GM12878 (cell line): ENCODE measurements around the gene CLRN1. TPM values are rescaled to one million over a fixed set of nuclear protein-coding genes. Genes with fewer than 3 reads are reported as not detected.

Experiments used
- ATAC-seq: fragments of 200-7000 bp; cut with Tn5 transposase; 3 replicates; pipeline ENCODE4 v1.9.1; 2020; ENCODE audit warnings: mild to moderate bottlenecking, moderate library complexity
- BruUV-seq: library from RNA; stranded (reverse); fragments of 400-500 nt; replicated peaks from 2 replicates; lab custom pipeline; 2021; lab: Mats Ljungman, UMichigan
- CTCF ChIA-PET: fragments of 300-600 bp; sonication (Branson Sonifier 250); formaldehyde crosslinking; extraction: SDS; loops from one replicate; lab custom pipeline; 2021; ENCODE audit warnings: inconsistent platforms; lab: Yijun Ruan, JAX
- POLR2A ChIA-PET: fragments of 350-600 bp; formaldehyde crosslinking; extraction: SDS; loops from one replicate; lab custom pipeline; 2021; ENCODE audit warnings: inconsistent platforms; lab: Charles Lee
- RAD21 ChIA-PET: fragments of 300-600 bp; sonication (Branson Sonifier 250); formaldehyde crosslinking; loops from one replicate; lab custom pipeline; 2023; ENCODE audit warnings: antibody characterized with exemption; ENCODE audit not compliant: unreplicated experiment; lab: Charles Lee
- SMC1A ChIA-PET: fragments of 300-600 bp; sonication (Branson Sonifier 250); formaldehyde crosslinking; loops from one replicate; lab custom pipeline; 2023; ENCODE audit not compliant: unreplicated experiment, uncharacterized antibody; lab: Charles Lee
- DNase-seq: peaks from one replicate; pipeline ENCODE4 v3.0.0-alpha.2; 2011; ENCODE audit warnings: low read depth, low spot score
- FAIRE-seq: peaks from 3 replicates; lab custom pipeline; 2011; peaks lifted over from hg19 to GRCh38; lab: Jason Lieb, UNC
- H2AFZ ChIP-seq: 2 replicates; pipeline ENCODE4 v1.6.0; 2011; ENCODE audit warnings: low read depth, low read length, control low read depth; ENCODE audit not compliant: control insufficient read depth
- H3K27ac ChIP-seq: 2 replicates; pipeline ENCODE4 v1.5.1; 2011; ENCODE audit warnings: control low read depth; ENCODE audit not compliant: control insufficient read depth, insufficient read depth
- H3K27me3 ChIP-seq, 2 experiments: replicated peaks in 1 of 2; 2 replicates each; pipeline versions ENCODE4 v1.6.0 to v1.6.1; 2011; ENCODE audit warnings: low read length in 1 of 2; ENCODE audit not compliant: control insufficient read depth in 2 of 2, insufficient read depth in 2 of 2
- H3K36me3 ChIP-seq, 2 experiments: 2 replicates each; pipeline ENCODE4 v1.5.1; 2011; ENCODE audit warnings: low read length in 1 of 2; ENCODE audit not compliant: control insufficient read depth in 2 of 2, insufficient read depth in 2 of 2
- H3K4me1 ChIP-seq: 2 replicates; pipeline ENCODE4 v1.6.1; 2011; ENCODE audit warnings: mild to moderate bottlenecking, low read length, moderate library complexity, mixed read lengths; ENCODE audit not compliant: control insufficient read depth, insufficient read depth
- H3K4me2 ChIP-seq: 2 replicates; pipeline ENCODE4 v1.6.0; 2011; ENCODE audit warnings: control low read depth; ENCODE audit not compliant: control insufficient read depth, insufficient read depth
- H3K4me3 ChIP-seq: fragments of 200-600 bp; sonication (generic); 2 replicates; pipeline ENCODE4 v1.5.1; 2016
- H3K79me2 ChIP-seq: 2 replicates; pipeline ENCODE4 v1.6.0; 2011; ENCODE audit warnings: low read length; ENCODE audit not compliant: control insufficient read depth, insufficient read depth
- H3K9ac ChIP-seq: 2 replicates; pipeline ENCODE4 v1.8.0; 2011; ENCODE audit warnings: low read length, control low read depth, mixed read lengths; ENCODE audit not compliant: control insufficient read depth, insufficient read depth
- H3K9me3 ChIP-seq: replicated peaks from 3 replicates; pipeline ENCODE4 v1.5.1; 2011; ENCODE audit warnings: mild to moderate bottlenecking, low read length; ENCODE audit not compliant: control insufficient read depth, insufficient read depth
- H4K20me1 ChIP-seq: 2 replicates; pipeline ENCODE4 v1.6.0; 2011; ENCODE audit not compliant: control insufficient read depth, insufficient read depth
- DPF2 ChIP-seq: fragments of 450-650 bp; IDR thresholded peaks from 2 replicates; pipeline ENCODE4 v1.6.1; 2017; ENCODE audit warnings: mild to moderate bottlenecking
- IRF4 ChIP-seq: IDR thresholded peaks from 2 replicates; pipeline ENCODE4 v1.6.1; 2011; ENCODE audit warnings: low read depth, low read length
- MYC ChIP-seq: IDR thresholded peaks from 2 replicates; pipeline ENCODE4 v1.6.1; 2011; ENCODE audit warnings: mild to moderate bottlenecking, low read length, moderate library complexity, inconsistent platforms; ENCODE audit not compliant: insufficient read depth, insufficient replicate concordance, insufficient read length, severe bottlenecking
- NFXL1 ChIP-seq: fragments of 450-650 bp; IDR thresholded peaks from 2 replicates; pipeline ENCODE4 v1.6.1; 2017; ENCODE audit warnings: antibody characterized with exemption, mild to moderate bottlenecking, borderline replicate concordance
- RCOR1 ChIP-seq: conservative IDR thresholded peaks from 2 replicates; pipeline ENCODE4 v1.6.1; 2012; ENCODE audit warnings: low read depth, low read length, improper control_type of control experiment
- STAT1 ChIP-seq: fragments of 450-650 bp; conservative IDR thresholded peaks from 2 replicates; pipeline ENCODE4 v1.6.1; 2014; ENCODE audit warnings: antibody characterized with exemption, mild to moderate bottlenecking
- WRNIP1 ChIP-seq: IDR thresholded peaks from 2 replicates; pipeline ENCODE4 v1.6.1; 2011; ENCODE audit warnings: low read depth, low read length, improper control_type of control experiment, borderline replicate concordance
- YY1 ChIP-seq: IDR thresholded peaks from 2 replicates; pipeline ENCODE4 v1.6.1; 2011; ENCODE audit warnings: low read depth, mild to moderate bottlenecking, low read length
- WGBS: methylation state at CpG from one replicate; pipeline ENCODE4 v1.1.6; 2016; ENCODE audit warnings: low lambda C conversion rate; ENCODE audit not compliant: insufficient replicate concordance, insufficient coverage; ENCODE audit errors: missing lambda C conversion rate; 5-methylcytosine and 5-hydroxymethylcytosine counted together
- in situ Hi-C: fragments of 300-500 bp; cut with MboI; formaldehyde crosslinking; loops from 9 replicates; pipeline ENCODE4 v1.14.3; 2018; ENCODE audit warnings: mixed read lengths
- intact Hi-C: fragments of 100-400 bp; cut with micrococcal nuclease; formaldehyde crosslinking; loops from one replicate; pipeline ENCODE4 v1.14.2; 2022; ENCODE audit not compliant: unreplicated experiment
- polyA plus RNA-seq, 11 experiments: library from polyadenylated mRNA; depleted of rRNA in 4 of 11; unstranded in 6 of 11; stranded (reverse) in 5 of 11; fragments of >200 nt; fragmentation: Nextera tagmentation in 4 of 11; fragmentation: Illumina TruSeq in 1 of 11; extraction: Ambion mirVana in 4 of 11; extraction: Trizol in 1 of 11; gene quantifications; 1 replicate in 1 of 11; 2 replicates in 10 of 11; pipeline versions ENCODE4 v1.2.1 to v1.2.3, GENCODE V29; 2011 to 2016; ENCODE audit warnings: inconsistent platforms in 2 of 11, missing spikeins in 2 of 11, low read depth in 1 of 11
- total RNA-seq, 4 experiments: library from RNA; depleted of rRNA in 3 of 4; stranded (reverse); fragments of >200 nt in 3 of 4; fragmentation: Illumina TruSeq in 1 of 4; extraction: Trizol in 1 of 4; gene quantifications; 2 replicates each; pipeline versions ENCODE4 v1.2.1 to v1.2.3, GENCODE V29; 2013 to 2021
- TF ChIP-seq, protein P1 (sequence below), 3 experiments: IDR thresholded peaks in 2 of 3; conservative IDR thresholded peaks in 1 of 3; 2 replicates each; pipeline ENCODE4 v1.5.1; 2011; ENCODE audit warnings: low read depth in 3 of 3, low read length in 3 of 3, mild to moderate bottlenecking in 3 of 3, control low read depth in 2 of 3, moderate library complexity in 2 of 3, inconsistent platforms in 1 of 3, mixed read lengths in 1 of 3; ENCODE audit not compliant: control insufficient read depth in 2 of 3, insufficient read depth in 1 of 3; ENCODE audit errors: extremely low read depth in 1 of 3

Gene CLRN1
- total and polyA plus RNA-seq, 10 of the 15 experiments (the other 5 are each of a cell fraction or from before 2014, with no cell fraction given), result not detected

DNA sequence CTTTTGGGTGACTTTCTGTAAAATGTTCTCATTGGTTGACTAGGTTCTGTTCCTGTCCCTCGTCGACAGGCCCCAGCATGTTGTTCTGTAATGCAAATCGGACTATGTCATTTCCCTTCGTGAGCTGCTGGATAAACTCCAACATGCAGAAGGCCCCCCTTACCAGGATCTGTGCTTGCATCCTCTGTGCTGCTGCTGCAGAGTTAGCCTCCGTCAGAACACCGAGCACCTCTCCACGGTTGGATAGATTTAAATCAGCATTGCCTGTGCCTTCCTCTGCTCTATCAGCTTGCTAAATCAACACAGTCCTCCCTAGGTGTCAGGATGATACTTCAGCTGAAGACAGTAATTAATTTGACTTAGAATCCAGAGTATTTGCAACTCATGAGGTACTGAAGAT, 54.6 kb downstream of the CLRN1 start:
- H3K9me3 ChIP-seq, result no peaks in the 10 kb centered on the region
- H4K20me1 ChIP-seq, result no peaks in the 10 kb centered on the region
- ATAC-seq (no peak), FAIRE-seq (no peak), DNase-seq (no peak)
- POLR2A ChIA-PET, result no interaction called here
- H3K36me3 ChIP-seq, result no peaks in the 10 kb centered on the region
- RAD21 ChIA-PET, result no interaction called here
- no peak overlapping the region for H3K4me3 ChIP-seq
- peaks cover 3% of the 10 kb centered on the region for H3K4me1 ChIP-seq
- intact Hi-C loops, result no loop called here
- H3K9ac ChIP-seq, result no peak overlapping the region
- 16% methylated on average over 7 of the region's 7 CpGs for WGBS
- no TSS peak for BruUV-seq
- no peak for TF ChIP-seq RCOR1
- TF ChIP-seq, protein P1, sequence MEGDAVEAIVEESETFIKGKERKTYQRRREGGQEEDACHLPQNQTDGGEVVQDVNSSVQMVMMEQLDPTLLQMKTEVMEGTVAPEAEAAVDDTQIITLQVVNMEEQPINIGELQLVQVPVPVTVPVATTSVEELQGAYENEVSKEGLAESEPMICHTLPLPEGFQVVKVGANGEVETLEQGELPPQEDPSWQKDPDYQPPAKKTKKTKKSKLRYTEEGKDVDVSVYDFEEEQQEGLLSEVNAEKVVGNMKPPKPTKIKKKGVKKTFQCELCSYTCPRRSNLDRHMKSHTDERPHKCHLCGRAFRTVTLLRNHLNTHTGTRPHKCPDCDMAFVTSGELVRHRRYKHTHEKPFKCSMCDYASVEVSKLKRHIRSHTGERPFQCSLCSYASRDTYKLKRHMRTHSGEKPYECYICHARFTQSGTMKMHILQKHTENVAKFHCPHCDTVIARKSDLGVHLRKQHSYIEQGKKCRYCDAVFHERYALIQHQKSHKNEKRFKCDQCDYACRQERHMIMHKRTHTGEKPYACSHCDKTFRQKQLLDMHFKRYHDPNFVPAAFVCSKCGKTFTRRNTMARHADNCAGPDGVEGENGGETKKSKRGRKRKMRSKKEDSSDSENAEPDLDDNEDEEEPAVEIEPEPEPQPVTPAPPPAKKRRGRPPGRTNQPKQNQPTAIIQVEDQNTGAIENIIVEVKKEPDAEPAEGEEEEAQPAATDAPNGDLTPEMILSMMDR (IDR thresholded peaks at IDR 0.05 in 2 of 3, conservative IDR thresholded peaks at IDR 0.05 in 1 of 3; ENCODE audit: control insufficient read depth in 2 of 3, extremely low read depth in 1 of 3, insufficient read depth in 1 of 3, low read depth in 3 of 3, low read length in 3 of 3), result no peak
- TF ChIP-seq DPF2, result no peak
- no peak for TF ChIP-seq STAT1
- TF ChIP-seq NFXL1, result no peak
- no peak for TF ChIP-seq IRF4
- no peak for TF ChIP-seq MYC
- TF ChIP-seq YY1, result no peak
- TF ChIP-seq WRNIP1, result no peak
- no peak overlapping the region for H3K27ac ChIP-seq
- in situ Hi-C loops, result no loop called here
- H3K27me3 ChIP-seq, result no peaks in the 10 kb centered on the region; a peak in 1 of 4 replicates
- H2AFZ ChIP-seq, result no peak overlapping the region
- H3K79me2 ChIP-seq, result no peaks in the 10 kb centered on the region
- CTCF ChIA-PET, result no interaction called here
- no peak overlapping the region for H3K4me2 ChIP-seq
- SMC1A ChIA-PET, result no interaction called here
